ENCODE measurements around the gene GYG2.
"Not testable (repeated sequence)": the region's sequence is repeated elsewhere in the genome, so short reads cannot be mapped to it uniquely, and the experiment has no call there.

GYG2 gene

DNA sequence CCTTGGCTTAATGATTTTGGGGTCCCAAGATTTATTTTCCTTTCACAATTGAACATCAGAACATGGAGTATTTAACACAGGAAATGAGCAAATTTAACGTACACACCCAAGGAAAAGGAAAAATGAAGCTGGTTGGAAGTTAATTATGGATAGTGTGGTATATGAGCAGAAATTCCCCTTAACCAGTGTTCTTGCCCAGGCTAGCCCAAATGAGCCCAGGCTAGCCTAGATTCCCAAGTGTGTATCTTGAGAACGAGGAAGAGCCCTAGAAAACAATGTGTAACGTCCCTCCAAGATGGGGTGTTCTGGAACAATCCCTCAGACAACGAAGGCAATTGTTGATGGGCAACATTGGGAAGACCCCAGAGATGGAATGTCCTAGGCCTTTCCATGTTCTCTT is 43.2 kb upstream of the GYG2 start:
- TF ChIP-seq, protein P1, sequence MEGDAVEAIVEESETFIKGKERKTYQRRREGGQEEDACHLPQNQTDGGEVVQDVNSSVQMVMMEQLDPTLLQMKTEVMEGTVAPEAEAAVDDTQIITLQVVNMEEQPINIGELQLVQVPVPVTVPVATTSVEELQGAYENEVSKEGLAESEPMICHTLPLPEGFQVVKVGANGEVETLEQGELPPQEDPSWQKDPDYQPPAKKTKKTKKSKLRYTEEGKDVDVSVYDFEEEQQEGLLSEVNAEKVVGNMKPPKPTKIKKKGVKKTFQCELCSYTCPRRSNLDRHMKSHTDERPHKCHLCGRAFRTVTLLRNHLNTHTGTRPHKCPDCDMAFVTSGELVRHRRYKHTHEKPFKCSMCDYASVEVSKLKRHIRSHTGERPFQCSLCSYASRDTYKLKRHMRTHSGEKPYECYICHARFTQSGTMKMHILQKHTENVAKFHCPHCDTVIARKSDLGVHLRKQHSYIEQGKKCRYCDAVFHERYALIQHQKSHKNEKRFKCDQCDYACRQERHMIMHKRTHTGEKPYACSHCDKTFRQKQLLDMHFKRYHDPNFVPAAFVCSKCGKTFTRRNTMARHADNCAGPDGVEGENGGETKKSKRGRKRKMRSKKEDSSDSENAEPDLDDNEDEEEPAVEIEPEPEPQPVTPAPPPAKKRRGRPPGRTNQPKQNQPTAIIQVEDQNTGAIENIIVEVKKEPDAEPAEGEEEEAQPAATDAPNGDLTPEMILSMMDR (IDR thresholded peaks at IDR 0.05; ENCODE audit: insufficient read depth, low read depth, low read length, missing control alignments): no peak
- DNase-seq (ENCODE audit: low read depth): no peak
- H3K4me3 ChIP-seq (ENCODE audit: low read depth, low read length): no peak overlapping the region

DNA sequence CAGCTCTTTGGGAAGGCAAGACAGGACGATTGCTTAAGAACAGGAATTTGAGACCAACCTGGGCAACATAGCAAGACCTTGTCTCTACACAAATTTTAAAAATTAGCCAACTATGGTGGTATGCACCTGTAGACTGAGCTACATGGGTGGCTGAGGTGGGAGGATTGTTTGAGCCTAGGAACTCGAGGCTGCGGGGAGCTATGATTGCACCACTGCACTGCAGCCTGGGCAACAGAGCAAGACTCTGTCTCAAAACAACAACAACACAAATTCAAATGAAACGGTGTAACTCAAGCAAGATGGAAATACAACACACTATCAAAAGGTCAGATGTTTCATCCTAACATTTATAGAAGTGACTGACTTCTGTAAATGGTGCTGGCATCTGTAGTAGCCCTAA is 39.8 kb upstream of the GYG2 start:
- no peak overlapping the region for H3K4me3 ChIP-seq (ENCODE audit: low read depth, low read length)
- DNase-seq (ENCODE audit: low read depth): no peak
- TF ChIP-seq, protein P1 (IDR thresholded peaks at IDR 0.05; ENCODE audit: insufficient read depth, low read depth, low read length, missing control alignments): no peak

DNA sequence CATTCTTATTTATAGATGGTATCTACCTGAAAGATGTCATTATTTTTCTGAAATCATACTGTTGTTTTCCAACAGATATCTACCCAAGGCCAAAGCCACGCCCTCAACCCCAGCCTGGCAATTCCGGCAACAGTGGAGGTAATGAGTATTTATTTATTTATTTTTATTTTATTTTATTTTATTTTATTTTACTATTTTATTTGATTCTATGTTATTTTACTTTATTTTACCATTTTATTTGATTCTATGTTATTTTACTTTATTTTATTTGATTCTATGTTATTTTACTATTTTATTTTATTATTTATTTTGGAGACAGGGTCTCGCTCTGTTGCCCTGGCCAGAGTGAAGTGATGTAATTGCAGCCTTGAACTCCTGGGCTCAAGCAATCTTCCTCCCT is 39.2 kb upstream of the GYG2 start:
- TF ChIP-seq, protein P1 (IDR thresholded peaks at IDR 0.05; ENCODE audit: insufficient read depth, low read depth, low read length, missing control alignments): no peak
- DNase-seq (ENCODE audit: low read depth): no peak
- no peak overlapping the region for H3K4me3 ChIP-seq (ENCODE audit: low read depth, low read length)

DNA sequence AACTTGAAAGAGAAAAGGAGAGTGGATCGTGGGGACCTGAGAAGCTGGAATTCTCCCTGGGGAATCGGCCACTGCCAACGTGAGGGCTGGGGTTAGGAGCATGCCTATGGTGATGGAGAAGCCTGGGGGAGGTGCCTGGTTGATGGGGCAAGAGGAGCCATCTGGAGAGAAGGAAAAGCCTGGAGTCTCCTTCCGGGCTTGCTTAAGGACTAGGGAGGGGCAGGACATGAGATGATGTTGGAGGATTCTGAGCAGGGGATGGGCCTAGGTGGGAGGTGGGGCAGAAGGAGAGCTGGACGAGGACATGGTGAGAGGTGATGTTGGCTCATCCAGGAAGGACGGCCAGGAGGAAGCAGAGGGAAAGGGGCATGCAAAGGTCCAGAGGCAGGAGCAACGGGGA is 35.0 kb upstream of the GYG2 start:
- TF ChIP-seq, protein P1 (IDR thresholded peaks at IDR 0.05; ENCODE audit: insufficient read depth, low read depth, low read length, missing control alignments): no peak

DNA sequence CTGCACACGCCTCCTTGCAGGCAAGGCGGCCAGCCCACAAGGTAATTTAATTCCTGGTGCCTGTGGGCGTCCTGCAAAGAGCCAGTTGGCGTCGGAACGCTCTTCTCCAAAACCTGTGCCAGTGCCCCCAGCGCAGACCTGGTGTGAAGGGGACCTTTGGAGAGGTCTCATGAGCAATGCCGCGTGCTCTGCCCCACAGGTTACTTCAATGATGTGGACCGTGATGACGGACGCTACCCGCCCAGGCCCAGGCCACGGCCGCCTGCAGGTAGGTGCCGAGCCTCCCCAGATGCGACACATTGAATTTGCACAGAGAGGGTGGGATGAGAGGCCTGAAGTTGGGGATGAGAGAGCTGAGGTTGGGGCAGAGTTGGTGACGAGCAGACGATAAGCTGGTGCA is 34.4 kb upstream of the GYG2 start:
- no peak for DNase-seq (ENCODE audit: low read depth)

More for the DNA sequence above, 35.0 kb upstream of the GYG2 start:
- no peak overlapping the region for H3K4me3 ChIP-seq (ENCODE audit: low read depth, low read length)
- DNase-seq (ENCODE audit: low read depth): no peak

DNA sequence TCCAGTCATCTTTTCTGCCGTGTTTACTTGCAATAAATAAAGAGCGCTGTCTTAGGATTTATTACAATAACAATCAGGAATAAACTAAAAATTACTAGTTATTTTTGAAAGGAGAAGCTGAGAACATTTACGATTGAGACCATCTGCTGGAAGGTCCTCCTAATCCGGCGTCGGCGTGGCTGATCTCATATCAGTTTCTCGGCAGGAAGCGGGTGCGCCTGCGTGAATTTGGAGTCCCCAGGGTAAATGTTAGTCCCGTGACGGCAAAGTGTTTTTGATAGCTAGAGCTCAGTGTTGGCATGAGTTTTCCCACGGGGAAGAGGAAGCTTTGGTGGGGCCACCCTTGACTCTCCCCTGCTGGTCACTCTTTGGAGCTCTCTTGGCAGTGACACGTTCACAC is 31.9 kb upstream of the GYG2 start:
- DNase-seq (ENCODE audit: low read depth); H3K4me3 ChIP-seq (ENCODE audit: low read depth, low read length): not testable (repeated sequence)

More for the DNA sequence above, 34.4 kb upstream of the GYG2 start:
- TF ChIP-seq, protein P1 (IDR thresholded peaks at IDR 0.05; ENCODE audit: insufficient read depth, low read depth, low read length, missing control alignments): no peak
- no peak overlapping the region for H3K4me3 ChIP-seq (ENCODE audit: low read depth, low read length)

DNA sequence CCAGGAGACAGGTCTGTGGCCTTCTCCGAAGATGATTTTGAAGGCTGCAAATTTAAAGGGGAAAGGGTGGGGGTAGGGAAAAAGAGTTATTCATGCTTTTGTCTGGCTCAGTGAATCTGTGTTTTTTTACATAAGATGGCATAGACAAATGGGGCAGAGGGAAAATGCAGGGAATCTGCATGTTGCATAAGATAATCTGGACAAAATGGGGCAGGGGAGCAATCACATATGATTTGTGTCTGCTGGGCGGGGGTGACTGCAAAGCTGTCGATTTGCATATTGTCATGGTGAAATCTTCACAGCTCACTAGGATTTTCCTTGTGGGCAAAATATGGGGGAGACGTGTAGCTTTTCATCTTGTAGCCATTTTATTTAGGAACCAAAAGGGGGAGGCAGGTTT is 29.4 kb upstream of the GYG2 start:
- DNase-seq (ENCODE audit: low read depth): no peak
- no peak overlapping the region for H3K4me3 ChIP-seq (ENCODE audit: low read depth, low read length)
- TF ChIP-seq, protein P1 (IDR thresholded peaks at IDR 0.05; ENCODE audit: insufficient read depth, low read depth, low read length, missing control alignments): no peak

DNA sequence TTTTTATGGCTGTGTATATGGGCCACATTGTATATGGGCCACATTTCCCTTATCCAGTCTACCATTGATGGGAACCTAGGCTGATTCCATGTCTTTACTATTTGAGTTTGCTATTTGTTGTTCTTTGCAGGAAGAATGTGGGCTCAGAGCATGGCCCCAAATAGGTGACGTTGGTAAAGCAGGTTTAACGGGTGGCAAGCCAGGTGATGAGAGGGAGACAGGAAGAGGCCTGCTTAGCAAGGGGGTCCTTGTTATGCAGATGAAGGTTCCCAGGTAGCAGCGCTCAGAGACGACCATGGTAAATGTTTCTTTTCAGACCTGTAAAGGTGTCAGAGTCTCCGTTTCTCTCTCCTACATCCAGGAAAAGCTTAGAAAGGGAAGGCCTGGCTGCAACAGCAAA is 28.8 kb upstream of the GYG2 start:
- H3K4me3 ChIP-seq (ENCODE audit: low read depth, low read length); DNase-seq (ENCODE audit: low read depth): not testable (repeated sequence)

Data from GM12865 (cell line).